ENCODE results near the gene DENND5B. TPM values are rescaled to one million over a fixed set of nuclear protein-coding genes. Genes with fewer than 3 reads are reported as not detected.

DENND5B gene
- total and polyA plus RNA-seq, 8 donors: 1.1 to 25.2 (median 7.7) TPM

GRCh38 chr12:31585271-31585670, 5.7 kb downstream of the DENND5B start:
- Histone ChIP-seq H3K27me3 (peaks cover 0 to 3% (median 0%) of the 10 kb centered on the region in 3 donors), H3K9me3 (no peaks in the 10 kb centered on the region), H3K4me1 (peaks cover 0 to 31% (median 15%) of the 10 kb centered on the region in 4 donors), H3K27ac (peak overlapping the region in 2 of 5 donors; percentile 24 to 34), H3K4me3 (no peak overlapping the region), H3K36me3 (no peaks in the 10 kb centered on the region)
- 61 to 84% (median 79%) methylated on average over 3 of the region's 3 CpGs for WGBS, 5 donors
- no peak for TF ChIP-seq CTCF (IDR thresholded peaks at IDR 0.05)
- TF ChIP-seq POLR2AphosphoS5 (IDR thresholded peaks at IDR 0.05): no peak
- no peak for TF ChIP-seq EP300 (IDR thresholded peaks at IDR 0.05)
- TF ChIP-seq POLR2A (IDR thresholded peaks at IDR 0.05): no peak
- intact Hi-C loops (cut with DNase I; ENCODE audit: low total_unique reads): no loop called here
- no peak for DNase-seq

- WGBS, 5 donors: 82 to 86% (median 85%) methylated on average over 6 of the region's 6 CpGs
- no peaks in the 10 kb centered on the region for H3K9me3 ChIP-seq
- no peak overlapping the region for H3K4me3 ChIP-seq
- no peaks in the 10 kb centered on the region for H3K27me3 ChIP-seq
- no peaks in the 10 kb centered on the region for H3K36me3 ChIP-seq
- DNase-seq: no peak
- TF ChIP-seq POLR2AphosphoS5 (IDR thresholded peaks at IDR 0.05) (no peak), POLR2A (IDR thresholded peaks at IDR 0.05) (no peak), CTCF (IDR thresholded peaks at IDR 0.05) (no peak), EP300 (IDR thresholded peaks at IDR 0.05) (no peak)
- peaks cover 0 to 31% (median 15%) of the 10 kb centered on the region in 4 donors for H3K4me1 ChIP-seq
- intact Hi-C loops (cut with DNase I; ENCODE audit: low total_unique reads): no loop called here
- peak overlapping the region in 1 of 5 donors; percentile 24 for H3K27ac ChIP-seq
Measured at GRCh38 chr12:31584782-31585181, 6.2 kb downstream of the DENND5B start.

GRCh38 chr12:31583878-31584277, 7.1 kb downstream of the DENND5B start:
- DNase-seq: no peak
- H3K4me3 ChIP-seq: no peak overlapping the region
- H3K27me3 ChIP-seq: no peaks in the 10 kb centered on the region
- H3K4me1 ChIP-seq: peaks cover 0 to 30% (median 14%) of the 10 kb centered on the region in 4 donors
- H3K9me3 ChIP-seq: no peaks in the 10 kb centered on the region
- TF ChIP-seq POLR2AphosphoS5 (IDR thresholded peaks at IDR 0.05) (no peak), CTCF (IDR thresholded peaks at IDR 0.05) (no peak), POLR2A (IDR thresholded peaks at IDR 0.05) (no peak), EP300 (IDR thresholded peaks at IDR 0.05) (no peak)
- intact Hi-C loops (cut with DNase I; ENCODE audit: low total_unique reads): no loop called here
- H3K36me3 ChIP-seq: no peaks in the 10 kb centered on the region
- WGBS, 5 donors: 75 to 86% (median 82%) methylated on average over 2 of the region's 2 CpGs
- H3K27ac ChIP-seq: no peak overlapping the region

- no peak for DNase-seq
- no peaks in the 10 kb centered on the region for H3K9me3 ChIP-seq
- 88 to 97% (median 93%) methylated on average over 3 of the region's 3 CpGs for WGBS, 5 donors
- H3K36me3 ChIP-seq: no peaks in the 10 kb centered on the region
- H3K27ac ChIP-seq: no peak overlapping the region
- no peak overlapping the region for H3K4me3 ChIP-seq
- H3K4me1 ChIP-seq: peaks cover 0 to 24% (median 12%) of the 10 kb centered on the region in 4 donors
- TF ChIP-seq POLR2A (IDR thresholded peaks at IDR 0.05) (no peak), EP300 (IDR thresholded peaks at IDR 0.05) (no peak), CTCF (IDR thresholded peaks at IDR 0.05) (no peak), POLR2AphosphoS5 (IDR thresholded peaks at IDR 0.05) (no peak)
- intact Hi-C loops (cut with DNase I; ENCODE audit: low total_unique reads): no loop called here
- no peaks in the 10 kb centered on the region for H3K27me3 ChIP-seq
Measured at GRCh38 chr12:31582155-31582554, 8.8 kb downstream of the DENND5B start.

Data from stomach (tissue), 9 donors.